Daoy (cell line): Measurements from ENCODE around the gene LLGL2. TPM values are rescaled to one million over a fixed set of nuclear protein-coding genes. Genes with fewer than 3 reads are reported as not detected.

Source experiments
- DNase-seq: peaks from one replicate; pipeline ENCODE4 v3.0.0-alpha.2; 2015; ENCODE audit warnings: low read depth
- total RNA-seq: library from RNA; depleted of rRNA; stranded (reverse); fragments of >200 nt; shearing (Covaris generic); gene quantifications from 2 replicates; pipeline ENCODE4 v1.2.3, GENCODE V29; 2014

The LLGL2 gene
- total RNA-seq, 1 experiment from 2014 or later = 8.6 TPM

- DNase-seq = no peak
These were observed 3.4 kb upstream of the LLGL2 start for GRCh38 chr17:75521951-75522727.

- DNase-seq = no peak
These were observed 1.9 kb upstream of the LLGL2 start for GRCh38 chr17:75523647-75524046.

- DNase-seq = no peak
These were observed 1.1 kb upstream of the LLGL2 start for GRCh38 chr17:75524269-75524969.

GRCh38 chr17:75525806-75526554 lies 483 bp downstream of the LLGL2 start:
- DNase-seq = no peak

GRCh38 chr17:75526555-75527270 lies 1.2 kb downstream of the LLGL2 start:
- no peak for DNase-seq

GRCh38 chr17:75530837-75531720 lies 5.6 kb downstream of the LLGL2 start:
- no peak for DNase-seq

- no peak for DNase-seq
These were observed 6.2 kb downstream of the LLGL2 start for GRCh38 chr17:75531721-75532072.

GRCh38 chr17:75535119-75535537 lies 9.6 kb downstream of the LLGL2 start:
- DNase-seq = no peak

GRCh38 chr17:75535871-75536270 lies 10.4 kb downstream of the LLGL2 start:
- no peak for DNase-seq

GRCh38 chr17:75536366-75536765 lies 10.9 kb downstream of the LLGL2 start:
- no peak for DNase-seq

- DNase-seq = no peak
These were observed 14.7 kb downstream of the LLGL2 start for GRCh38 chr17:75539967-75540729.

GRCh38 chr17:75540923-75541503 lies 15.5 kb downstream of the LLGL2 start:
- DNase-seq = no peak

- DNase-seq = no peak
These were observed 16.7 kb downstream of the LLGL2 start for GRCh38 chr17:75542229-75542628.

- DNase-seq = no peak
These were observed 17.3 kb downstream of the LLGL2 start for GRCh38 chr17:75542728-75543336.

GRCh38 chr17:75544250-75544649 lies 18.8 kb downstream of the LLGL2 start:
- DNase-seq = no peak

- DNase-seq = no peak
These were observed 20.7 kb downstream of the LLGL2 start for GRCh38 chr17:75546181-75546580.

- no peak for DNase-seq
These were observed 21.6 kb downstream of the LLGL2 start for GRCh38 chr17:75547091-75547490.

- DNase-seq = no peak
These were observed 23.3 kb downstream of the LLGL2 start for GRCh38 chr17:75548813-75549212.
